Skin epidermis (tissue), 12 donors: Measurements from ENCODE around the gene ARPC4.
A peak's percentile ranks its signal among the peaks of the same experiment; 100 is the strongest.
"Not testable (repeated sequence)": the region's sequence is repeated elsewhere in the genome, so short reads cannot be mapped to it uniquely, and the experiment has no call there.

ENCODE experiments used
- H3K27ac ChIP-seq, 21 experiments: fragments of 200-600 bp; sonication (generic) in 11 of 21; one replicate each; pipeline ENCODE4 v1.5.0; 2020; ENCODE audit warnings: mild to moderate bottlenecking in 3 of 21, inconsistent platforms in 2 of 21, moderate library complexity in 2 of 21
- H3K4me3 ChIP-seq, 7 experiments: fragments of 200-600 bp; sonication (generic) in 2 of 7; one replicate each; pipeline ENCODE4 v1.5.0; 2020; ENCODE audit warnings: inconsistent platforms in 2 of 7, mild to moderate bottlenecking in 2 of 7, moderate library complexity in 1 of 7

The ARPC4 gene

GRCh38 chr3:9843715-9844438 lies 51.0 kb downstream of the ARPC4 start, which contains the start of gene RPUSD3:
Gene RPUSD3 (minus strand): TSS chr3:9844008. CDS start chr3:9843990, 18 bp downstream.
- H3K27ac ChIP-seq, result peak within 1 kb of the TSS; percentile 28 to 91 (median 80)

GRCh38 chr3:9846231-9846630 lies 53.3 kb downstream of the ARPC4 start:
- H3K4me3 ChIP-seq, result no peak overlapping the region
- H3K27ac ChIP-seq, result no peak overlapping the region

More at GRCh38 chr3:9843715-9844438, 51.0 kb downstream of the ARPC4 start, which contains the start of gene RPUSD3:
- H3K4me3 ChIP-seq, result peak within 1 kb of the TSS; percentile 55 to 91 (median 74)

- no peak overlapping the region for H3K4me3 ChIP-seq
Measured at GRCh38 chr3:9846931-9847488, 54.1 kb downstream of the ARPC4 start.

GRCh38 chr3:9847870-9848269 lies 55.0 kb downstream of the ARPC4 start:
- H3K27ac ChIP-seq, H3K4me3 ChIP-seq: not testable (repeated sequence)

More at GRCh38 chr3:9846931-9847488, 54.1 kb downstream of the ARPC4 start:
- H3K27ac ChIP-seq, result no peak overlapping the region

- H3K27ac ChIP-seq, H3K4me3 ChIP-seq: not testable (repeated sequence)
Measured at GRCh38 chr3:9848860-9849259, 56.0 kb downstream of the ARPC4 start.

- not testable (repeated sequence) for H3K4me3 ChIP-seq
- peak overlapping the region in 1 of 21 experiments; percentile 27 for H3K27ac ChIP-seq
Measured at GRCh38 chr3:9851383-9851782, 58.5 kb downstream of the ARPC4 start.

GRCh38 chr3:9851926-9852325 lies 59.0 kb downstream of the ARPC4 start:
- H3K4me3 ChIP-seq, H3K27ac ChIP-seq: not testable (repeated sequence)

GRCh38 chr3:9852528-9852927 lies 59.6 kb downstream of the ARPC4 start:
- H3K4me3 ChIP-seq, result no peak overlapping the region
- no peak overlapping the region for H3K27ac ChIP-seq

GRCh38 chr3:9854291-9854940 lies 61.5 kb downstream of the ARPC4 start:
- not testable (repeated sequence) for H3K27ac ChIP-seq, H3K4me3 ChIP-seq

GRCh38 chr3:9855594-9855993 lies 62.7 kb downstream of the ARPC4 start:
- H3K27ac ChIP-seq, result no peak overlapping the region
- H3K4me3 ChIP-seq, result no peak overlapping the region
